Neural progenitor cell (in vitro differentiated cells): ENCODE results near the gene OTOGL.

Experiments used
- EZH2phosphoT487 ChIP-seq: fragments of 200-600 bp; sonication (generic); IDR thresholded peaks from 2 replicates; pipeline ENCODE4 v1.6.1; 2017; ENCODE audit warnings: antibody characterized with exemption
- TF ChIP-seq, protein P1 (sequence below): fragments of 200-600 bp; sonication (generic); IDR thresholded peaks from 2 replicates; pipeline ENCODE4 v1.5.1; 2017; ENCODE audit warnings: antibody characterized with exemption, mild to moderate bottlenecking

GRCh38 chr12:80268924-80269749 lies 169.8 kb downstream of the OTOGL start:
- TF ChIP-seq, protein P1, sequence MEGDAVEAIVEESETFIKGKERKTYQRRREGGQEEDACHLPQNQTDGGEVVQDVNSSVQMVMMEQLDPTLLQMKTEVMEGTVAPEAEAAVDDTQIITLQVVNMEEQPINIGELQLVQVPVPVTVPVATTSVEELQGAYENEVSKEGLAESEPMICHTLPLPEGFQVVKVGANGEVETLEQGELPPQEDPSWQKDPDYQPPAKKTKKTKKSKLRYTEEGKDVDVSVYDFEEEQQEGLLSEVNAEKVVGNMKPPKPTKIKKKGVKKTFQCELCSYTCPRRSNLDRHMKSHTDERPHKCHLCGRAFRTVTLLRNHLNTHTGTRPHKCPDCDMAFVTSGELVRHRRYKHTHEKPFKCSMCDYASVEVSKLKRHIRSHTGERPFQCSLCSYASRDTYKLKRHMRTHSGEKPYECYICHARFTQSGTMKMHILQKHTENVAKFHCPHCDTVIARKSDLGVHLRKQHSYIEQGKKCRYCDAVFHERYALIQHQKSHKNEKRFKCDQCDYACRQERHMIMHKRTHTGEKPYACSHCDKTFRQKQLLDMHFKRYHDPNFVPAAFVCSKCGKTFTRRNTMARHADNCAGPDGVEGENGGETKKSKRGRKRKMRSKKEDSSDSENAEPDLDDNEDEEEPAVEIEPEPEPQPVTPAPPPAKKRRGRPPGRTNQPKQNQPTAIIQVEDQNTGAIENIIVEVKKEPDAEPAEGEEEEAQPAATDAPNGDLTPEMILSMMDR: no peak
- TF ChIP-seq EZH2phosphoT487: no peak
